PC-9 (cell line): Measurements from ENCODE around the gene SERPINI2. TPM values are rescaled to one million over a fixed set of nuclear protein-coding genes. Genes with fewer than 3 reads are reported as not detected.
A peak's percentile ranks its signal among the peaks of the same experiment; 100 is the strongest.

Experiments used
- BruUV-seq: library from RNA; stranded (reverse); fragments of 400-500 nt; replicated peaks from 2 replicates; lab custom pipeline; 2021; lab: Mats Ljungman, UMichigan
- CTCF ChIA-PET: fragments of 300-600 bp; sonication (Branson Sonifier 250); formaldehyde crosslinking; loops from one replicate; lab custom pipeline; 2022; ENCODE audit warnings: antibody characterized with exemption; lab: Charles Lee
- POLR2A ChIA-PET: fragments of 300-600 bp; sonication (Branson Sonifier 250); formaldehyde crosslinking; loops from one replicate; lab custom pipeline; 2022; ENCODE audit warnings: antibody characterized with exemption; ENCODE audit not compliant: unreplicated experiment; lab: Charles Lee
- DNase-seq, 2 experiments: peaks; one replicate each; pipeline versions ENCODE4 v3.0.0 to v3.0.0-alpha.2; 2015 to 2022; ENCODE audit warnings: mixed read lengths in 1 of 2
- H2AFZ ChIP-seq: fragments of 200-600 bp; sonication (generic); 2 replicates; pipeline ENCODE4 v1.8.1; 2017; ENCODE audit warnings: antibody characterized with exemption
- H3F3A ChIP-seq: fragments of 200-600 bp; sonication (generic); 2 replicates; pipeline ENCODE4 v1.8.1; 2017; ENCODE audit warnings: antibody characterized with exemption, mild to moderate bottlenecking, low read depth; ENCODE audit not compliant: insufficient read depth
- H3K27ac ChIP-seq: fragments of 200-600 bp; sonication (generic); 2 replicates; pipeline ENCODE4 v1.6.1; 2016; ENCODE audit warnings: mixed run types
- H3K27me3 ChIP-seq: fragments of 200-600 bp; sonication (generic); 2 replicates; pipeline ENCODE4 v1.6.1; 2016; ENCODE audit warnings: low read depth, mixed run types; ENCODE audit not compliant: insufficient read depth
- H3K36me3 ChIP-seq: fragments of 200-600 bp; sonication (generic); 2 replicates; pipeline ENCODE4 v1.6.1; 2016; ENCODE audit warnings: low read depth, mixed run types
- H3K4me1 ChIP-seq: fragments of 200-600 bp; sonication (generic); replicated peaks from 2 replicates; pipeline ENCODE4 v1.6.1; 2016; ENCODE audit warnings: mixed run types; ENCODE audit not compliant: insufficient read depth
- H3K4me2 ChIP-seq: fragments of 200-600 bp; sonication (generic); 2 replicates; pipeline ENCODE4 v1.6.1; 2017; ENCODE audit warnings: mixed run types
- H3K4me3 ChIP-seq: fragments of 200-600 bp; sonication (generic); 2 replicates; pipeline ENCODE4 v1.6.1; 2016; ENCODE audit warnings: mixed run types
- H3K79me2 ChIP-seq: fragments of 200-600 bp; sonication (generic); 2 replicates; pipeline ENCODE4 v1.6.1; 2017; ENCODE audit warnings: low read depth, mixed run types
- H3K9me2 ChIP-seq: fragments of 200-600 bp; sonication (generic); 2 replicates; pipeline ENCODE4 v1.8.1; 2017; ENCODE audit warnings: mild to moderate bottlenecking; ENCODE audit not compliant: insufficient read depth
- H3K9me3 ChIP-seq: fragments of 200-600 bp; sonication (generic); 2 replicates; pipeline ENCODE4 v1.8.1; 2016; ENCODE audit warnings: low read depth; ENCODE audit not compliant: insufficient read depth
- H4K20me1 ChIP-seq: fragments of 200-600 bp; sonication (generic); 2 replicates; pipeline ENCODE4 v1.8.1; 2017; ENCODE audit not compliant: insufficient read depth
- EZH2 ChIP-seq: fragments of 200-600 bp; sonication (generic); IDR thresholded peaks from 2 replicates; pipeline ENCODE4 v1.8.0; 2017; ENCODE audit warnings: antibody characterized with exemption, low read depth
- intact Hi-C: fragments of 100-400 bp; cut with micrococcal nuclease; formaldehyde crosslinking; loops from one replicate; pipeline ENCODE4 v1.10.0; 2022; ENCODE audit not compliant: unreplicated experiment
- total RNA-seq: library from RNA; stranded (reverse); gene quantifications from 2 replicates; pipeline ENCODE4 v1.2.3, GENCODE V29; 2021
- TF ChIP-seq, protein P1 (sequence below): fragments of 200-600 bp; sonication (generic); conservative IDR thresholded peaks from 2 replicates; pipeline ENCODE4 v1.6.1; 2017; ENCODE audit warnings: mixed run types, antibody characterized with exemption, mild to moderate bottlenecking, moderate library complexity

Gene SERPINI2
- total RNA-seq, 1 experiment from 2014 or later = not detected

DNA sequence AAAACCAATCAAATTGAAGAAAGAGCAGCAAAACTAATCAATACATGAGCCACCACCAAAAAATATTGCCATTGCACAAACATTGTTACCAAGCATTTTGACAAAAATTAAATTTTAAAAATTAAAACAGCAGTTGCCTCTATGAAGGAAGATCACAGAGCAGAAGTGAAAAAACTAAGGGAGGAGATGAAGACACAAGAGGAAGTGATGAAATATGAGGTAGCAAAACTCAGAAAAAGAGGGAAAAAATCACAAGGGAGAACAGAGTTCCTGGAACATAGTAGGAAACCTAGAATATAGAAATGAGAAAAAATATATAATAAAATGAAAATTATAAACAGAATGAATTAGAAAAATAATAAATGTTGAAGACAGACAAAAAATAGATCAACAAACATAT lies 7.3 kb upstream of the SERPINI2 start:
- Histone ChIP-seq H3F3A (no peaks in the 10 kb centered on the region), H3K27me3 (no peaks in the 10 kb centered on the region), H3K79me2 (no peaks in the 10 kb centered on the region), H3K4me2 (no peak overlapping the region), H3K36me3 (no peaks in the 10 kb centered on the region), H3K9me3 (no peaks in the 10 kb centered on the region), H2AFZ (no peak overlapping the region), H3K9me2 (no peaks in the 10 kb centered on the region), H3K27ac (no peak overlapping the region), H4K20me1 (no peaks in the 10 kb centered on the region; the same call in 1 of the 2 replicates), H3K4me3 (no peak overlapping the region), H3K4me1 (no peaks in the 10 kb centered on the region)
- CTCF ChIA-PET = no interaction called here
- BruUV-seq = no TSS peak
- no peak for DNase-seq
- POLR2A ChIA-PET = no interaction called here
- intact Hi-C loops = no loop called here
- TF ChIP-seq EZH2 = no peak
- TF ChIP-seq, protein P1, sequence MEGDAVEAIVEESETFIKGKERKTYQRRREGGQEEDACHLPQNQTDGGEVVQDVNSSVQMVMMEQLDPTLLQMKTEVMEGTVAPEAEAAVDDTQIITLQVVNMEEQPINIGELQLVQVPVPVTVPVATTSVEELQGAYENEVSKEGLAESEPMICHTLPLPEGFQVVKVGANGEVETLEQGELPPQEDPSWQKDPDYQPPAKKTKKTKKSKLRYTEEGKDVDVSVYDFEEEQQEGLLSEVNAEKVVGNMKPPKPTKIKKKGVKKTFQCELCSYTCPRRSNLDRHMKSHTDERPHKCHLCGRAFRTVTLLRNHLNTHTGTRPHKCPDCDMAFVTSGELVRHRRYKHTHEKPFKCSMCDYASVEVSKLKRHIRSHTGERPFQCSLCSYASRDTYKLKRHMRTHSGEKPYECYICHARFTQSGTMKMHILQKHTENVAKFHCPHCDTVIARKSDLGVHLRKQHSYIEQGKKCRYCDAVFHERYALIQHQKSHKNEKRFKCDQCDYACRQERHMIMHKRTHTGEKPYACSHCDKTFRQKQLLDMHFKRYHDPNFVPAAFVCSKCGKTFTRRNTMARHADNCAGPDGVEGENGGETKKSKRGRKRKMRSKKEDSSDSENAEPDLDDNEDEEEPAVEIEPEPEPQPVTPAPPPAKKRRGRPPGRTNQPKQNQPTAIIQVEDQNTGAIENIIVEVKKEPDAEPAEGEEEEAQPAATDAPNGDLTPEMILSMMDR = no peak

DNA sequence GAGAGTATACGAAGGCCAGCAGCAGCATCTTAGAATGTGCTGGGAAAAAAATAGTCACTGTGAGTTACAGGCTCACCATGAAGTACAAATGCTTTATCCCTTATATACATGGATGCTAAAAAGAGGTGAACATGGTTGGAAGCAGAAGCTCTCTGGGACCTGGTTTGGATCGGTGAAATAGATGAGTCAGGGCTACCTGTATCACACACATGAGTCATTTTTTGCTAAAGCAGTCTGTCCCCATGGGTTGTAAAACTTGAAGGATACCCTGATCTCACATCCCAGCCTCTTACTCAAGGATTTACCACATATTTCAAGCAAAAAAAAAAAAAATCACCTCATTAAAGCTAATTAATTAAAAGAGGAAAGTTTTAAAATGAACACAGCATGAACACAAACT lies 6.9 kb upstream of the SERPINI2 start:
- DNase-seq = no peak
- POLR2A ChIA-PET = no interaction called here

DNA sequence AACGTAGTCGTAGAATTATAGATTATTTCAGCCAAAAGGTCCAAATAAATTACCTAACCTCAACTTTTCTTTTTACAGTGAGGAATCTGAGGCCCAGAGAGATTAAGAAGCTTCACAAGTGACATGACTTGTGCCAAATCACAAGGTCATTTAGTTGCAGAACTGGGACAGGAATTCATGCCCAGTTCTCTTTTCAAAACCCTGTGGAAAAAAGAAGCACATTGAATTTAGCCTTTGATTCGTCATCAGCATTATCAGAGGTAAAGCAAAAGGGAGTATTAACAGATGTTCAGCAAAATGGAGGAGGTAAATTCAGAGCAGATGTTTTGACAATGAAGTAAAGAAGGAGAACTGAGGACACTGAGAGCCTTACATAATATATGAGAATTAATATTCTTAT lies 4.5 kb downstream of the SERPINI2 start:
- Histone ChIP-seq H3K27ac (no peak overlapping the region), H3K9me3 (no peaks in the 10 kb centered on the region), H3K4me2 (no peak overlapping the region), H3K4me3 (no peak overlapping the region), H2AFZ (no peak overlapping the region), H3K27me3 (no peaks in the 10 kb centered on the region), H3K9me2 (no peaks in the 10 kb centered on the region), H3K36me3 (no peaks in the 10 kb centered on the region), H3K79me2 (no peaks in the 10 kb centered on the region), H4K20me1 (no peaks in the 10 kb centered on the region), H3K4me1 (no peaks in the 10 kb centered on the region), H3F3A (no peaks in the 10 kb centered on the region)
- DNase-seq = no peak
- CTCF ChIA-PET = no interaction called here
- TF ChIP-seq EZH2 = no peak
- TF ChIP-seq, protein P1 = no peak
- BruUV-seq = no TSS peak
- intact Hi-C loops = no loop called here
- POLR2A ChIA-PET = no interaction called here

More for the DNA sequence above, 6.9 kb upstream of the SERPINI2 start:
- Histone ChIP-seq H2AFZ (peak overlapping the region; percentile 56; the same call in 1 of the 2 replicates), H3K9me2 (no peaks in the 10 kb centered on the region), H3K4me1 (no peaks in the 10 kb centered on the region), H3K27ac (no peak overlapping the region), H3K4me2 (0 out of 2 replicates have a peak overlapping the region, but pooled peaks have one; percentile 5), H3K36me3 (no peaks in the 10 kb centered on the region), H4K20me1 (no peaks in the 10 kb centered on the region; the same call in 1 of the 2 replicates), H3K79me2 (no peaks in the 10 kb centered on the region), H3K9me3 (no peaks in the 10 kb centered on the region), H3F3A (no peaks in the 10 kb centered on the region), H3K27me3 (no peaks in the 10 kb centered on the region), H3K4me3 (no peak overlapping the region)
- BruUV-seq = no TSS peak
- CTCF ChIA-PET = no interaction called here
- TF ChIP-seq, protein P1 = no peak
- no peak for TF ChIP-seq EZH2
- intact Hi-C loops = no loop called here
